HG03354 (cell line): ENCODE data around the gene TMEM219.

Experiments
- ATAC-seq: cut with Tn5 transposase; IDR thresholded peaks from one replicate; pipeline ENCODE4 v1.9.1; 2021; ENCODE audit warnings: mild to moderate bottlenecking; ENCODE audit not compliant: unreplicated experiment, poor library complexity, severe bottlenecking

Gene TMEM219

DNA sequence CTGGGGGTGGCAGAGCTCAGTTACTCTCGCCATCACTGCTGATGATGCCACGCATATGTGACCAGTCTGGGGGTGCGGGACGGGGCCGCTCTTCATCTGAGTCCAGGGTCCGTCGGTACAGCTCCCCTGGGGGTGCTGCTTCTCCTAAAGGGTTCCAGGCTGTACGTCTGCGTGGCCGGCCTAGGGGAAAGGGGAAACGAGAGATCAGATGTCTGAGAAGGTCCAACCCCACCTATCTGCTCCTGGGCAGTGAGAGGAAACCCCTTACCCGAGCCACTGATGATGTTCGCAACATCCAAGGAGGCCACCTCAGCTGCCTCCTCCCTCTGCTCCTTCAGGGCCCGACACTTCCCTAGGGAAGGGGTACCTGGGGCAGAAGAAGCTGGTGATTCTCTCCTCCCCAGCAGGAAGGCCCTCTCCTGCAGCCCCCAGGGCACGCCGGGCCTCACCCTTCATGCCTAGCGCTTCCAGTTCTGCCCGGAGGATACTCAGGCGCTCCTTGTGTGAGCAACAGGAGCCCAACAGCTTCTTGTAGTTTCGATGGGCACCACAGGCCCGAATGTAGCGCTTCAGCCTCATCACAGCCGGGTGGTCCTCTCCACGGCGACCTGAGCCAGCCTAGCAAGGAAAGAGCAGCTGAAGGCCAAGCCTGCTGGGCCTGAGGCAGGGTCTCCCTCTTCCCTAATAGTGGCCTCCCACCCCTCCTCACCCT lies 31.5 kb downstream of the TMEM219 start:
- no peak for ATAC-seq

- ATAC-seq: no peak
Measured at GRCh38 chr16:29993903-29994599, 32.2 kb downstream of the TMEM219 start.

DNA sequence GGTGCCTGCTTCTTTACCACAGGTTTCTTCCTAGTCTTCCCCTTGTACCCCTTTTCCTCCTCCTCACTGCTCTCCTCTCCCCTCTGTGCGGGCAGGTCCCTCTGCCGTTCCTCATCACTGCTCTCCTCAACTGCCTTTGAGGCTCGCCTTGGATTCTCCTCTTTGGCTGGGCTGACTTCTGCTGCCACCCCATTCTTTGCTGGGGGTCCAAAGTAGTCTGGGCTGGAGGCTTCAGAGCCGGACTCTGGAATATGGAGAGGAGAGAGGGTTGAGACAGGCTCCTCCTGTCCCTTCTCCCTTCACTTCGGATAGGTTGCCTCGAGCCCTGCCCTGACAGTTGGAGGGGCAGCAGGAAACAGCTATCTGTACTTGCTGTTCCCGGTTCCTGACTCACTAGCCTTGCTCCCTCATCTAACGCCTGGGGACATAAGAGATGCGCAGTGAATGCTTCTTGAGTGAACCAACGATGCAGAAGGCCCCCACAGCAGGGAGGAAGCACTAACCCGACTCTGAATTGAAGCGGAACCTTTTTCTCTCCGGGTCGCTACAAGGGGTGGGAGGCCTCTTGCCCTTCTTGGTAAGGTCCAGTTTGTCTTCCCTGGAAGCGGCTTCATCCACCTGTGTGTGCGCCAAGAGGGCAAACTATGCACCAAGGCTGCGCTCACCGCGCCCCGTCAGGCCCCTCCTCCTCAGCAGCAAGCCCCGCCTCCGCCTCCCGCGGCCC lies 32.9 kb downstream of the TMEM219 start:
- peak; percentile 48 for ATAC-seq

- ATAC-seq: peak; percentile 52
Measured at GRCh38 chr16:29995324-29995910, 33.5 kb downstream of the TMEM219 start, which contains the start of gene HIRIP3. Gene HIRIP3 (minus strand): TSS chr16:29995617. CDS start chr16:29995605, 12 bp downstream.

DNA sequence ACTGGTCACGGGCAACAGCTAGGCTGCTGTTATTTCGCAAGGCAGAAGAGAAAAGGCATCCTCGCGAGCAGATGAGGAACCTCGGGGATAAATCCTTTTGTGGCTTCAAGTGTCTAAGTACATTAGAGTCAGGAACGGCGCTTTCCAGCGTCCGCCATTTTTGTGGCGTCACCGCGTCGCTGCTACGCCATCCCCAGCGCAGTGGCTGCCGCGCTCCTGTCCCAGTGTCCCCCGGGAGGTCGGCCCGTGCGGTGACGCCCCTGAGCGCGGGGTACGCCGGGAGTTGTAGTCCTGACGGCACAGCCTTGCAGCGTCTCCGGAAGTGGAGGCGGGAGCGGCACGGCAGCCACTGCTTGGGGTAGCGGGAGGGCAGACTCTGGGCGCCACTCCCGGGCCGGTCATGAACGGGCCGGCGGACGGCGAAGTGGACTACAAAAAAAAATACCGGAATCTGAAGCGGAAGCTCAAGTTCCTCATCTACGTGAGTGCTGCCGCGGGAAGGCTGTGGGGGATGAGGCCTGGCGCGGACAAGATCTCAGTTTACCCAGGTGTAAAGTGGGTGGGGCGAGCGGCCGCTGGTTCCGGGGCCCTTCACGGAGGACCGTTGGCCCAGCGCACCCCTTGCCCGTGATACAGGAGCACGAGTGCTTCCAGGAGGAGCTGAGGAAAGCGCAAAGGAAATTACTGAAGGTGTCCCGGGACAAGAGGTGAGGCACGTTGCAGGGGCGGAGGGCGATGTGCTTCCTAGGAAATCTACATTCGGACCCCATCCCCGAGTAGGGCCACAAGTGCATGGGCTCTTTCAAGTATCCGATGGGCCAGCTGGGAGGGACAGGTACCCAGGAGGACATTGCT lies 34.3 kb downstream of the TMEM219 start, which contains the start of gene INO80E:
TSS of gene INO80E (plus strand) at position 331 of the 855 bp plus-strand sequence. CDS start at position 401, 70 bp downstream.
- peak; percentile 90 for ATAC-seq

DNA sequence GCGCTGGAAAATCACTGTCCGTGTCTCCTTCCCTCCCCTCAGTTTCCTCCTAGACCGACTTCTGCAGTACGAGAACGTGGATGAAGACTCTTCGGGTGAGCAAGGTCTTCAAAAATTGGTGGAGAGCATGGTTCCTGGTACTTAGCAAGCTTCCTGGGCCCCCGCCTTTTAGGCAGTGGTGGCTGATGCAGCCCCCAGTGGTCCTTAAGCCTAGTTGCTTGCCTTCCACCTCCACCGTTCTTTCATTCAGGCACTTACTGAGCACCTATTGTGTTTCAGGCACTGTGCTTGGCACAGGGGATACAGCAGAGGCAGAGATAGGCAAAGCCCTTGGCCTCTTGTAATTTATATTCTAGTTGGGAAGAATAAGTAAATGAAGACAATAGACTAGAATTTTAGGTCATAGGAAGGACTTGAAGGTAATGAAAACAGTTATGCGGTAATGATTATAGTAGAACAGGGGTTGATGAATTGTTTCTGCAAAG lies 34.9 kb downstream of the TMEM219 start:
- no peak for ATAC-seq

GRCh38 chr16:29999605-30000004 lies 37.7 kb downstream of the TMEM219 start:
- ATAC-seq: no peak

GRCh38 chr16:30000735-30001631 lies 39.1 kb downstream of the TMEM219 start:
- no peak for ATAC-seq

GRCh38 chr16:30002614-30003346 lies 40.9 kb downstream of the TMEM219 start:
- ATAC-seq: no peak

DNA sequence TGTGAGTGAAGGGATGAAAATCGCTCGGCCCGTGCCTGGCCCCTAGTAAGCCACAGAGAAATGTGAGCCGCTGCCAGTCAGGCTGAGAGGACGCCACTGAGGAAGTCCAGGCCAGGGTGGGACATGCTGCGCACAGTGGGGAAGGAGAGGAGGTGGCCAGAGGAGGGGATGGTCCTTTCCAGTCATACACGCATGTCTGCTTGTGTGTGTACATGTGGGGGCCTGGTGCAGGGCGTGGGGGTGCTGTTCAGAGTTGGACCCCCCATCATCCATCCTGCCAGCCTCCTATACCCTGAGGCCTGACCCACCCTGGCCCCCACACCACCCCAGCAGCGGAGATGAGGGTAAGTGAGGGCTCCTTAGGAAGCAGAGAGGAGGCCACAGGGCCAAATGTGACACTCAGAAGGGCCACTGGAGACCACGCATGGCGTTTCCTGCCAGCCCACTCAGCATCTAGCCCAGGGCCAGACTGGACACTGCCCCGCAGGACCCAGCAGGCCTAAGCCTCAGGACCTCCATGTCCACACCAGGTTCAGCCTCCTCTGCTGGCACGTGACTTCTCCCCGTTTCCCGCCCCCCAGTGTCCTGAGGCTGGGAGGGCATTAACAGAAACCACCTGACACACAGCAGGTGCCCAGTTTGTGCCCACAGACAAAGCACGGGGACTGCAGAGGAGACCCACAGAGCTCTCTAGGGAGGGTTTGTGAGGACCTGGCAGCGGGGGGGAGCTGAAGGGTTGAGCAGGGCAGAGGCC lies 42.0 kb downstream of the TMEM219 start:
- no peak for ATAC-seq

DNA sequence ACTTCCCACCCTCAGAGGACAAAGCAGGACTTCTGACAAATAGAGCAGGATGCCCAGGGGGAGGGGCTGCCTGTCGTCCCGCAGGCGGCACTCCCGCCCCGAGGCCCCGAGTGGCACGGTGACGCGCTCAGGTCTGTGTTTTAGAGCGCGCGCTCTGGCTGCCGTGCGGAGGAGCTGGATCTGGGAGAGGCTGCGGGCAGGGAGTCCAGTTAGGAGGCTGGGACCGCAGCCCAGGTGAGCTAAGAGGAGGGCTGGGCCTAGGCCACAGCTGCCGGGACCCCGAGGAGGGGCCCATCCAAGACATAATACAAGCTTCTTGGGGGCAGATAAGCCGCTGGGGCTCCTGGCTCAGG lies 42.5 kb downstream of the TMEM219 start:
- ATAC-seq: no peak

DNA sequence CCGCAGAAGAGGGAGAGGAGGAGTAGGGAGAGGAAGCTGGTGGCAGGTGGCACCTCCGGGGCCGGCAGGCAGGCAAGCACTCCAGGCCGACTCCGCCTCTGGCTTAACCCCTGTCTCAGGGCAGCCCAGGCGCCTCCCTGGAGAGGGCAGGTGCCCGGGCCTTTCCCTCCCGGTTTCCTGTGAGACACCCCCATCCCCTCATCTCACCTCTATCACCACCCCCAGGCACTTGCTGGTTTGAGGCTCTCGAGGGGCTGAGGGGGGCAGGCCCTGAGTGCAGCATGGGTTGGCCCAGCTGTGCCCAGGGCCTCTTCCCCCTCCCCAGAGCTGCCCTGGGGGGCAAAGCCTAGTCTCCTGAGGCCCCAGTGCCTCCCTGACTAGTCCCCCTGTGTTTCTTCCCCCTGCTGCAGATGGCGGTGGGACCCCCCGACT lies 42.9 kb downstream of the TMEM219 start:
- no peak for ATAC-seq

- no peak for ATAC-seq
Measured at GRCh38 chr16:30005341-30006094, 43.6 kb downstream of the TMEM219 start.

GRCh38 chr16:30006095-30006473 lies 44.2 kb downstream of the TMEM219 start:
- ATAC-seq: no peak

GRCh38 chr16:30006659-30007377 lies 44.9 kb downstream of the TMEM219 start:
- ATAC-seq: no peak
